Measurements from ENCODE around the gene RND1. TPM values are rescaled to one million over a fixed set of nuclear protein-coding genes. Genes with fewer than 3 reads are reported as not detected.
A peak's percentile ranks its signal among the peaks of the same experiment; 100 is the strongest.

RND1 gene
- total and polyA plus RNA-seq, 2 donors (not counting 1 experiment from before 2014, with no cell fraction given) = 0.08 to 0.17 TPM

DNA sequence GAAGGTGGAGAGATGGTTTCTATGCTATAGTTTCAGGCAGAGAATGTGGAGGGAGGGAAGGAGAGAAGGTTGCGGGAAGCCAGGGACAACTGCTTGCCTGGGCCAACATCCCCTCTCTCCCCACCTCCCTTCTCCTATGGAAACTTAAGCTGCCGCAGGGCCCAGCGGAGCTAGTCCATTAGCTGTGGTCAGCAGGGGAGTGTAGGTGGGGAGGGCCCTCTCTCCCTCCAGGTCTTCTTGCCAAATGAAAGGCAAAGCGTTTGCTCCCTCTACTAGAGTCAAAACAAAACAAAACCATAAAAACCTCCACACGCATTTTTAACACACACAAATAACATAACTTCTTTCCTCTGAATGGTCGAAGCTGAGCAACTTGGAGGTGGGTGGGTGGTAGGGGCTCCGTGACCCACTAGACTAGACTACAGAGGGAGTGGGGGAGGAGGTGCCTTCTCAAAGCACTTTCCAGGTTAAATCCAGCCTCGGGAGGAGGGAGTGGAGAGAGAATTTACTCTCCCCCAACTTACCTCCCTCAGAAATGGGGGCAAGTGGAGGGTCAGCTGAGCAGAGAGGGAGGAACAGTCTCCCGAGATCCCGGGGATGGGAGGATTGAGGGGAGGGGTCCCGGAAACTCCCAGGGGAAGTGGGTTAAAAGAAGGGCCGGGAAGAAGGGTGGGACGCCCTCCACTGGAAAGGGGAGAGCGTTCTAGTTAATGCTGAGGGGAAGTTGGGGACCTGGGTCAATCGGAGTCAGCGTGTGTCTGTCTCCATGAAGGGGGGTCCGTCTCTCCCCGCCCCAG is 52.0 kb downstream of the RND1 start:
- Histone ChIP-seq H2AFZ (ENCODE audit: low read length) (no peak overlapping the region), H3K4me1 (ENCODE audit: control insufficient read depth, extremely low read depth, insufficient read depth, low read length) (peaks cover 36% of the 10 kb centered on the region), H3K4me3 (replicated peaks in 1 of 4; ENCODE audit: control extremely low read depth in 1 of 4, insufficient read depth in 1 of 4, low read depth in 3 of 4, low read length in 4 of 4) (peak overlapping the region; percentile 69 to 98 (median 81)), H3K27ac (ENCODE audit: insufficient read depth, low read length) (peak overlapping the region; percentile 93), H3K9ac (ENCODE audit: insufficient read depth, low read length) (peak overlapping the region; percentile 84), H3K36me3 (ENCODE audit: control insufficient read depth, insufficient read depth, low read length) (no peaks in the 10 kb centered on the region), H3K27me3 (ENCODE audit: control insufficient read depth, insufficient read depth, low read length) (no peaks in the 10 kb centered on the region), H3K79me2 (ENCODE audit: control insufficient read depth, insufficient read depth, low read length) (peaks cover 9% of the 10 kb centered on the region), H4K20me1 (ENCODE audit: control insufficient read depth, extremely low read depth, insufficient read depth, low read length) (no peaks in the 10 kb centered on the region), H3K4me2 (ENCODE audit: extremely low read depth, insufficient read depth, low read length) (peak overlapping the region; percentile 36), H3K9me3 (ENCODE audit: control insufficient read depth, insufficient read depth, low read depth, low read length) (no peaks in the 10 kb centered on the region)
- DNase-seq (ENCODE audit: low read depth in 2 of 2) = peak; percentile 55 to 68
- TF ChIP-seq, protein P1, sequence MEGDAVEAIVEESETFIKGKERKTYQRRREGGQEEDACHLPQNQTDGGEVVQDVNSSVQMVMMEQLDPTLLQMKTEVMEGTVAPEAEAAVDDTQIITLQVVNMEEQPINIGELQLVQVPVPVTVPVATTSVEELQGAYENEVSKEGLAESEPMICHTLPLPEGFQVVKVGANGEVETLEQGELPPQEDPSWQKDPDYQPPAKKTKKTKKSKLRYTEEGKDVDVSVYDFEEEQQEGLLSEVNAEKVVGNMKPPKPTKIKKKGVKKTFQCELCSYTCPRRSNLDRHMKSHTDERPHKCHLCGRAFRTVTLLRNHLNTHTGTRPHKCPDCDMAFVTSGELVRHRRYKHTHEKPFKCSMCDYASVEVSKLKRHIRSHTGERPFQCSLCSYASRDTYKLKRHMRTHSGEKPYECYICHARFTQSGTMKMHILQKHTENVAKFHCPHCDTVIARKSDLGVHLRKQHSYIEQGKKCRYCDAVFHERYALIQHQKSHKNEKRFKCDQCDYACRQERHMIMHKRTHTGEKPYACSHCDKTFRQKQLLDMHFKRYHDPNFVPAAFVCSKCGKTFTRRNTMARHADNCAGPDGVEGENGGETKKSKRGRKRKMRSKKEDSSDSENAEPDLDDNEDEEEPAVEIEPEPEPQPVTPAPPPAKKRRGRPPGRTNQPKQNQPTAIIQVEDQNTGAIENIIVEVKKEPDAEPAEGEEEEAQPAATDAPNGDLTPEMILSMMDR (conservative IDR thresholded peaks at IDR 0.05 in 1 of 2, IDR thresholded peaks at IDR 0.05 in 1 of 2; ENCODE audit: low read depth in 1 of 2, low read length in 2 of 2) = peak; percentile 4 to 25
- no peak for TF ChIP-seq EZH2 (IDR thresholded peaks at IDR 0.05; ENCODE audit: low read length, missing control alignments)

DNA sequence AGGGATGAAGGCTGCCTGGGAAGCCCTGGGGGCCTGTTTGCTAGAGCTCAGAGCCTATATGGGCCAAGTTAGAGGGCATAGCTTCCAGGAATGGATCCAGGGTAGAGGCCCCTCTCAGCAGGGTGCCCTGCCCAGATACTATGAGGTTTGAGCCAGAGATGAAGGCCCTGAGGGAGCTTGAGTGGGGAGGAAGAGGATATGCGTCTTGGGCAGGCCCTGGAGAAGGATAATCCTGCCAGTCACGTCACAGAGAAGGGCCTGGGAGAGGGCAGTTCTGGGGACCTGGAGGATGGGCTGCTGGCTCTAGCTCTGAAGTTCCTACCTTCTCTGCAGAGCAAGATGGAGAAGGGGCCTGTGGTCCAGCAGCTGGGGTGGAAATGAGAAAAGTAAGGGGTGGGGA is 53.3 kb downstream of the RND1 start:
- Histone ChIP-seq H3K27ac (ENCODE audit: insufficient read depth, low read length) (peak overlapping the region; percentile 93), H4K20me1 (ENCODE audit: control insufficient read depth, extremely low read depth, insufficient read depth, low read length) (no peaks in the 10 kb centered on the region), H3K36me3 (ENCODE audit: control insufficient read depth, insufficient read depth, low read length) (no peaks in the 10 kb centered on the region), H3K79me2 (ENCODE audit: control insufficient read depth, insufficient read depth, low read length) (peaks cover 9% of the 10 kb centered on the region), H3K9ac (ENCODE audit: insufficient read depth, low read length) (no peak overlapping the region), H3K4me2 (ENCODE audit: extremely low read depth, insufficient read depth, low read length) (peak overlapping the region; percentile 82), H3K4me1 (ENCODE audit: control insufficient read depth, extremely low read depth, insufficient read depth, low read length) (peaks cover 32% of the 10 kb centered on the region), H3K9me3 (ENCODE audit: control insufficient read depth, insufficient read depth, low read depth, low read length) (no peaks in the 10 kb centered on the region), H3K27me3 (ENCODE audit: control insufficient read depth, insufficient read depth, low read length) (no peaks in the 10 kb centered on the region), H3K4me3 (replicated peaks in 1 of 4; ENCODE audit: control extremely low read depth in 1 of 4, insufficient read depth in 1 of 4, low read depth in 3 of 4, low read length in 4 of 4) (peak overlapping the region in 1 of 4 experiments; percentile 17), H2AFZ (ENCODE audit: low read length) (no peak overlapping the region)
- TF ChIP-seq, protein P1 (conservative IDR thresholded peaks at IDR 0.05 in 1 of 2, IDR thresholded peaks at IDR 0.05 in 1 of 2; ENCODE audit: low read depth in 1 of 2, low read length in 2 of 2) = no peak
- no peak for TF ChIP-seq EZH2 (IDR thresholded peaks at IDR 0.05; ENCODE audit: low read length, missing control alignments)
- no peak for DNase-seq (ENCODE audit: low read depth in 2 of 2)

DNA sequence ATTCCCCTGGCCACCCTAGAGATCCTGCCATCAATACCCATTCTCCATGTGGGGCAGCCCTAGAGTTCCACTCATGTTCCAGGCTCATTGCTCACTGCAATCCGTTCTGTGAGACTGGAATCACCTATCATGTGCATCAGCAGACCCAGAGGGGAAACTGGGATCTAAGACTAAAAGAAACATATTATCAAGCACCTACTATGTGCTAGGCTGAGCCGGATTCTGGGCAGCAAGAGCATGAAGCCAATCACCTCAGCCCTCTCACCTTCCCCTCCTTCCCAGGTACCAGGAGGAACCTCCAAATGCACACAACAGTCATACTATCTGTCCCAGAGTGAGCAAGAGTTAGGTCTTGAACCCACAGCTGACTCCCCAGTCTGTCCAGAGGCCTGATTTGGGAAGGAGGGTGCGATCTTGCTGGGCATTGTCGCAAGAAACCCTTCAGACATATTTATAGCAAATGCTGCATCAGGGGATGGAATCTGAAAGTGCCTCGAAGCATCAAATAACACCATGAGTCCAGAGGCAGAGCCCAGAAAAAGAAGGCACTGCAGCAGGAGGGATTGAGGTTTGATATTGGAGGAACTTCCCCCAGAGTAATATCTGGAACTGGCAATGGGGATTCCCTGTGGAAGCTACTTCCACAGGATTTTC is 54.1 kb downstream of the RND1 start:
- Histone ChIP-seq H3K79me2 (ENCODE audit: control insufficient read depth, insufficient read depth, low read length) (peaks cover 8% of the 10 kb centered on the region), H3K9me3 (ENCODE audit: control insufficient read depth, insufficient read depth, low read depth, low read length) (no peaks in the 10 kb centered on the region), H3K36me3 (ENCODE audit: control insufficient read depth, insufficient read depth, low read length) (no peaks in the 10 kb centered on the region), H2AFZ (ENCODE audit: low read length) (no peak overlapping the region), H3K4me1 (ENCODE audit: control insufficient read depth, extremely low read depth, insufficient read depth, low read length) (peaks cover 31% of the 10 kb centered on the region), H3K4me3 (replicated peaks in 1 of 4; ENCODE audit: control extremely low read depth in 1 of 4, insufficient read depth in 1 of 4, low read depth in 3 of 4, low read length in 4 of 4) (peak overlapping the region in 3 of 4 experiments; percentile 17 to 25 (median 23)), H3K27ac (ENCODE audit: insufficient read depth, low read length) (peak overlapping the region; percentile 93), H3K27me3 (ENCODE audit: control insufficient read depth, insufficient read depth, low read length) (no peaks in the 10 kb centered on the region), H3K9ac (ENCODE audit: insufficient read depth, low read length) (peak overlapping the region; percentile 38), H4K20me1 (ENCODE audit: control insufficient read depth, extremely low read depth, insufficient read depth, low read length) (no peaks in the 10 kb centered on the region), H3K4me2 (ENCODE audit: extremely low read depth, insufficient read depth, low read length) (peak overlapping the region; percentile 82)
- TF ChIP-seq, protein P1 (conservative IDR thresholded peaks at IDR 0.05 in 1 of 2, IDR thresholded peaks at IDR 0.05 in 1 of 2; ENCODE audit: low read depth in 1 of 2, low read length in 2 of 2) = no peak
- no peak for TF ChIP-seq EZH2 (IDR thresholded peaks at IDR 0.05; ENCODE audit: low read length, missing control alignments)
- DNase-seq (ENCODE audit: low read depth in 2 of 2) = peak in 1 of 2 donors; percentile 58
